HG03442 (cell line): ENCODE measurements around the gene HPCAL1.
"Not testable (repeated sequence)": the region's sequence is repeated elsewhere in the genome, so short reads cannot be mapped to it uniquely, and the experiment has no call there.

ENCODE experiments used
- ATAC-seq: cut with Tn5 transposase; IDR thresholded peaks from one replicate; pipeline ENCODE4 v1.9.1; 2021; ENCODE audit warnings: mild to moderate bottlenecking, moderate library complexity; ENCODE audit not compliant: unreplicated experiment

HPCAL1 gene

GRCh38 chr2:10284108-10284870, 18.4 kb upstream of the HPCAL1 start:
- no peak for ATAC-seq

DNA sequence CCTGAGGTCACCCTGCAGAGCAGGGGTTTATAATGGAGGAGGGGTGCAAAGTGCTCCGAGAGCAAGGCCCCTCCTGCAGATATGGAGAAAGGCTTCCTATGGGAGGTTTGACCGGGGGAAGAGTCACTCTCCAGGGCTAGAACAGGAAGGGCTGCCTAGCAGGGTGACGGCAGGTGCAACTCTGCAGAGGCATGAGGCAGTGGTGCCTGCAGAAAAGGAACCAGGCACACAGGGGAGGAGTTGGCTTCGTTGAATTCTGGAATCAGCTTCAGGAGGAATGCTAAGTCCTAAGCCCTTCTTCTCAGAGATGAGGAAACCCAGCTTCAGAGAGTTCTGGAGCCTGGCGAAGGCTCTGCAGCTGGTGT, 17.5 kb upstream of the HPCAL1 start:
- ATAC-seq = no peak

DNA sequence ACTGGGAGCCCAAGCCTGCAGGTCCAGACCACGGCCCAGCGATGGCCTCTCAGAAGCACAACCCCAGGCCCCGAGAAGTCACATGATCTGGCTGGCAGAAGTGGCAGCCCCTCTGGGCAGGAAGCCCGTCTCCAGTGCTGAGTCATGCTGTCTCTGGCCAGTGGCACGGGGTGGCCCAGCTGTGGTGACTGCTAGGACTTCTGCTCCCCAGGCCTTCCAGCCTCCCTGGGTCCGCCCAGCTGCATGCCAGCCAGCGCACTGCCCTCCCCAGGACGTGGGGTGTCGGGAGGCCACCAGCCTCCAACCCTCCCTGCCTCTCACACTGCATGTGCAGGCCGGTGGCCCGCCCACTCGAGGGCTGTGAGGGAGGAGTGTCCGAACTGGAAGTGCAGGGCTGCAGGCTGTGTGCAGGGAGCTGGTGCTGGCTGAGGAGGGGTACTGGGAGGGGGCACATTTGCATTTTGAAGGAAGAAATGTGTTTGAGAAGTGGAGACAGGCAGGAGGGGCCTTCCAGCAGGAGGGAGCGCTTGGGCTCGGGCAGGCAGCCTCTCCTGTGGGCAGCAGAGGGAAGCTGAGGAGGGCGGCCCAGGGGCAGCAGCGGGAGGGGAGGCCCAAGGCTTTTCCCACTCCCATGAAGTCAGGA, 17.0 kb upstream of the HPCAL1 start:
- ATAC-seq = no peak

GRCh38 chr2:10286216-10287037, 16.3 kb upstream of the HPCAL1 start:
- no peak for ATAC-seq

DNA sequence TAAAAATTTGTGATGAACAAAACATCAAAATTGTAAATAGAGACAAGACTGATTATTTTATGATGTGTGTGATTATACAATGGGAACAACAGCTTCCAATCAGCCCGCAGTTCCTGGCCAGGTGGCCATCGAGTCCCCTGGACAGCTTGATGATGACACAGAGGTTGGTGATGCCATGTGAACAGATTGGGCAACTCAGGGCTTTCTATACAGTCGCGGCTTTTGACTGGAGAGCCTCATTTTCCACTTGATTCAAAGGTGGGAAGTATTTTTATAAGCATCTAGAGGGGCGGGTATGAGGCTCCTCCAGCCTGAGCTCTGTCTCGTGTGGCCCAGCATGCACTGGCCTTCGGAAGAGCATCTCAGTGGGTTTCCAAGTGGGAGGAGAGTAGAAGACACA, 14.9 kb upstream of the HPCAL1 start:
- ATAC-seq = no peak

- ATAC-seq = no peak
These were observed 14.1 kb upstream of the HPCAL1 start for GRCh38 chr2:10288606-10289005.

GRCh38 chr2:10289352-10289751, 13.4 kb upstream of the HPCAL1 start:
- no peak for ATAC-seq

- no peak for ATAC-seq
These were observed 12.8 kb upstream of the HPCAL1 start for GRCh38 chr2:10289891-10290290.

DNA sequence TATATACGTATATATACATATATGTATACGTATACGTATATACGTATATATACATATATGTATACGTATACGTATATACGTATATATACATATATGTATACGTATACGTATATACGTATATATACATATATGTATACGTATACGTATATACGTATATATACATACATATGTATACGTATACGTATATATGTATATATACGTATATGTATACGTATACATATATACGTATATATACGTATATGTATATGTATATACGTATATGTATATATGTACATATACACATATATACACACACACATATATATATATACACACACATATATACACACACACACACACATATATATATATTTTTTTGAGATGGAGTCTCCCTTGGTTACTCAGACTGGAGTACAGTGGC, 11.3 kb upstream of the HPCAL1 start:
- ATAC-seq = not testable (repeated sequence)

DNA sequence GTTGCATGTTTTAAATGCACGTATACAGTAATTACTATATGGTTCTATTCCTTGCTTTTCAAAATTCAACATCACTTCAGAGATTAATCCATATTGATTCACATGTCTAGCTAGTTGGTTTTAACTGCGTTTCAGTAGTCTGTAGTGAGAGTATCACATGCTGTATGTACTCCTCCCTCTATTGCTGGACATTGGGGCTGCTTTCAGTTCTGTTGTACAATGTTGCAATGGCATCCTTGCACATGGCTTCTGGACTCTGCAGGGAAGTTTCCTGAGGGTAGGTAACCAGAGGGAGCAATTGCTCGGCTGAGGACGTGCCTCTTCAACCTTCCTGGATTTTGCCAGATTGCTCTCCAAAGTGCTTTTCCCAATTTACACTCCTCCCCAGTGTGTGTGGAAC, 10.7 kb upstream of the HPCAL1 start:
- no peak for ATAC-seq

GRCh38 chr2:10293603-10294002, 9.1 kb upstream of the HPCAL1 start:
- ATAC-seq = no peak

DNA sequence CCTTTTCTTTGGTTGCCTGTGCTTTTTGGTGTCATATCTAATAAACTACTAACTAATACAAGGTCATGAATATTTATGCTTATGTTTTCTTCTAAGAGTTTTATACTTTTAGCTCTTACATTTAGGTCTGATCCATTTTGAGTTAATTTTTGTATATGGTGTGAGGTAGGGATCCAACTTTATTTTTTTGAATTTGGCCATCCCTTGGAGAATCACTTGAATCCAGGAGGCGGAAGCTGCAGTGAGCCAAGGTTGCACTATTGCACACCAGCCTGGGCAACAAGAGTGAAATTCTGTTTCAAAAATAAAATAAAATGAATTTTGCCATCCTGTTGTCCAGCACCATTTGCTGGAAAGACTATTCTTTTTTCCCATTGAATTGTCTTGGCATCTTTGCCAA, 8.6 kb upstream of the HPCAL1 start:
- no peak for ATAC-seq

DNA sequence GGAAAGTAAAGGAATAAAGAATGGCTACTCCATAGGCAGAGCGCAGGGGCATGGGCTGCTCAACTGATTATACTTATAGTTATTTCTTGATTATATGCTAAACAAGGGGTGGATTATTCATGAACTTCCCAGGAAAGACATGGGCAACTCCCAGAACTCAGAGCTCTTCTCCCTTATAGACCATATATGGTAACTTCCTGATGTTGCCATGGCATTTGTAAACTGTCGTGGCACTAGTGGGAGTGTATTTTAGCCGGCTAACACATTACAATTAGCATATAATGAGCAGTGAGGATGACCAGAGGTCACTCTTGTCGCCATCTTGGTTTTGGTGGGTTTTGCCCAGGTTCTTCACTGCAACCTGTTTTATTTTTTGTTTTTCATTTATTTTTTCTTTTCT, 7.1 kb upstream of the HPCAL1 start:
- ATAC-seq = not testable (repeated sequence)

- ATAC-seq = no peak
These were observed 6.6 kb upstream of the HPCAL1 start for GRCh38 chr2:10296142-10296541.

- no peak for ATAC-seq
These were observed 5.4 kb upstream of the HPCAL1 start for GRCh38 chr2:10297191-10297830.

DNA sequence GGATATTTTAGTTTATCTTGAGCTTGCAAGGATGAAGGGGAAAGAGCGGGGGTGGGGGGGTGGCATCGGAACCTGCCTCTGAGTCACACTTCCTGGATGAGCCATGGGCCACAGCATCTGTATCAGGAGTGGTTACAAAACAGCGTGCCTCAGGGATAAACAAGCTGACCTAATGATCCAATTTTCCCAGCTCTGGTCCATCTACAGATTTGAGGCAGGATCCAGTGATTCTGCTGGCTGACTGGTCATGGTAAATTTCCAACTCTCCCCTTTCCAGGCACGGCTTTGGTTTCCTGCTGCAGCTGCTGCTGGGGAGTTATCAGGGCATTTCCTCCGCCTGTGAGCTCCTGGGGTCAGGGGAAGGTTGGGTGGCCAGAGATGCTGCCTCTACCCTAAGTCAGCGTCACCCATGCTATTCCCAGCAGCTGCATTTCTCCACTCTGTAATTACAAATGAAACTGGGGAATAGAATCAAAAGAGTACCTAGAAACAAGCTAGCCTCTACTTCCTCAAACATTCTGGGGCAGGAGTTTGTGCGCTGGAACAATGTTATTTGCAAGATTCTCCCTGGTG, 4.7 kb upstream of the HPCAL1 start:
- ATAC-seq = no peak

DNA sequence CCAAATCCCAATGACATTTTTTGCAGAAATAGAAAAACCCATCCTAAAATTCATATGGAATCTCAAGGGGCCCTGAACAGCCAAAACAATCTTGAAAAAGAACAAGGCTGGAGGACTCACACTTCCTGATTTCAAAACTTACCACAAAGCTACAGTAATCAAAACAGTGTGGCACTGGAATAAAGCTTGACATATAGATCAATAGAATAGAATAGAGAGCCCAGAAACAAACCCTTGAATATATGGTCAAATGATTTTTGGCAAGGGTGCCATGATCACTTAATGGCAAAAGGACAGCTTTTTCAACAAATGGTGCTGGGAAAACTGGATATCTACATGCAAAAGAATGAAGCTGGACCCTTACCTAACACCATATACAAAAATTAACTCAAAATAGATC, 3.9 kb upstream of the HPCAL1 start:
- not testable (repeated sequence) for ATAC-seq

DNA sequence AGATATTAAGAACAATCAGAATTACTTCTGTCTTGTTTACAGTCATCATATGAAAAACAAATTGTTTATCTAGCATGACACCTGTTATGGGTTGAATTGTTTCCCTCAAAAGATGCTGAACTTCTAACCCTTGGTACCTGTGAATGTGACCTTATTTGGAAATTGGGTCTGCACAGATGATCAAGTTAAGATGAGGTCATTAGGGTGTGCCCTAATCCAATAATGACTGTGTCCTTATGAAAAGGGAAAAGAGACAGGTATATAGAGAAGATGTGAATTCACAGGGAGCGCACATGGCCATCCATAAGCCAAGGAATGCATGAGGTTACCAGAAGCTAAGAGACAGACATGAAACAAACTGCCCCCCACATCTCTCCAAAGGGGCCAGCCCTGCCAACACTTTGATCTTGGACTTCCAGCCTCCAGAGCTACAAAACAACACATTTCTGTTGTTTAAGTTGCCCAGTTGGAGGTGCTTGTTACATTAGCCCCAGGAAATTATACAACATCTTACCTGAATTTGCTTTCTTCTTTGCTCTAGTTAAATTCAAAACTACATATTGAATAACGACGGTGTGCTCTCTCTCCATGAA, 2.3 kb upstream of the HPCAL1 start:
- no peak for ATAC-seq

- no peak for ATAC-seq
These were observed 1.4 kb upstream of the HPCAL1 start for GRCh38 chr2:10300997-10301940.
